Measurements from ENCODE around the gene RHOD. TPM values are rescaled to one million over a fixed set of nuclear protein-coding genes. Genes with fewer than 3 reads are reported as not detected.

RHOD gene
- total and polyA plus RNA-seq, 3 experiments from 2014 or later = 1.1 to 1.9 (median 1.7) TPM

DNA sequence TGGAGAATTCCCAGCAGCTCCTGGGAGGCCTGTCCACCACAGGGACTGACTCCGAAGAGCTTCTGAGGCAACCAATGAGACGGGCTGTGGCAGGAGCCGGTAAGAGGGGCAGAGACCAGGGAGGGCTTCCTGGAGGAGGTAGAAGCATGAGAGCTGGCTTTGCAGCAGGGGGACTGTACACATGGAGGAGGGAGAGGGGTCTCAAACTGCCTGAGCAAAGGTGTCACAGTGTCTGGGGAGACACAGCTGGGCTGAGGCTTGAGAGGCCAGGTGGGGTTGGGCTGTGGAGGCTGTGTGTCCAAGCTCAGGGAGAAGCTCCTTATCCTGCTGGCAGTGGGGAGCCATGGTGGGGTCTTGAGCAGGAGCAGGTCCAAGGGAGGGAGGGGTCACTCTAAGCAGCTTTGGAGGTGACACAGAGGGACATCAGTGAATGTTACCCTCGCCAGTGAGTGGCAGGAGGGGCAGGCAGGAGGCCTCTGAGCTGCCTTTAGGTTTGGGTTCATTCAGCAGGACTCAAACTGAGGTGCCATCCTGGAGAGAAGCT is 4.6 kb upstream of the RHOD start:
- H3K27me3 ChIP-seq (ENCODE audit: insufficient read depth, low read length, poor library complexity, severe bottlenecking) = no peaks in the 10 kb centered on the region
- ChIA-PET POLR2A (no interaction called here), CTCF (no interaction called here)
- H3K27ac ChIP-seq (ENCODE audit: low read depth, low read length) = no peak overlapping the region
- H3K4me3 ChIP-seq (ENCODE audit: low read length) = no peak overlapping the region
- Mint-ChIP-seq H3K4me1 (peaks cover 7 to 12% (median 9%) of the 10 kb centered on the region in 3 donors), H3K27ac (peak overlapping the region in 1 of 8 donors; percentile 55), H3K9me3 (no peaks in the 10 kb centered on the region), H3K4me3 (no peak overlapping the region), H3K36me3 (no peaks in the 10 kb centered on the region), H3K27me3 (peaks cover 3 to 8% of the 10 kb centered on the region in 2 donors)
- no peaks in the 10 kb centered on the region for H3K9me3 ChIP-seq (ENCODE audit: low read length)
- no peaks in the 10 kb centered on the region for H3K36me3 ChIP-seq (ENCODE audit: insufficient read depth, low read length)
- H3K4me1 ChIP-seq (ENCODE audit: insufficient read depth, low read length) = peaks cover 4% of the 10 kb centered on the region
- DNase-seq = no peak

DNA sequence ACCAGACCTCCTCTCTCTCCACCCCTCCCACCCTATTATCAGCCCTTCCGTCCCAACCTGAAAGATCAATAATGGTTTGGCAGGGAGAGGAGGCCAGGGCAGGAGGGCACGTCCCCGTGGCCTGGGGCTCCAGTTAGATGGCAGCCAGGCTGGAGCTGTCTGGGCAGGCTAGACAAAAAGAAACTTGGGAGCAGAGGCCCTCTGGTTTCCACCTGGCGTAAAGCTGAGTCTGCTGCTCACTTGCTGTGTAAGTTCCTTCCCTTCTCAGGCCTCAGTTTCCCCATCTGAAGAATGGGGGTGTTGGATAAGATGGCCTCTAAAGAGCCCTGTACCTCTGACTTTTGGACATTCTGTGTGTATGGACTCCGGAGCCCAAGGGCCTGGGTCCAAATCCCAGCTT is 3.8 kb upstream of the RHOD start:
- CTCF ChIA-PET = no interaction called here
- no peak for DNase-seq
- Mint-ChIP-seq H3K9me3 (no peaks in the 10 kb centered on the region), H3K4me1 (peaks cover 7 to 12% (median 9%) of the 10 kb centered on the region in 3 donors), H3K4me3 (no peak overlapping the region), H3K27me3 (peaks cover 5 to 8% of the 10 kb centered on the region in 2 donors), H3K27ac (no peak overlapping the region), H3K36me3 (no peaks in the 10 kb centered on the region)
- POLR2A ChIA-PET = no interaction called here
- Histone ChIP-seq H3K9me3 (ENCODE audit: low read length) (no peaks in the 10 kb centered on the region), H3K27ac (ENCODE audit: low read depth, low read length) (no peak overlapping the region), H3K36me3 (ENCODE audit: insufficient read depth, low read length) (no peaks in the 10 kb centered on the region), H3K4me3 (ENCODE audit: low read length) (no peak overlapping the region), H3K4me1 (ENCODE audit: insufficient read depth, low read length) (peaks cover 4% of the 10 kb centered on the region), H3K27me3 (ENCODE audit: insufficient read depth, low read length, poor library complexity, severe bottlenecking) (no peaks in the 10 kb centered on the region)

DNA sequence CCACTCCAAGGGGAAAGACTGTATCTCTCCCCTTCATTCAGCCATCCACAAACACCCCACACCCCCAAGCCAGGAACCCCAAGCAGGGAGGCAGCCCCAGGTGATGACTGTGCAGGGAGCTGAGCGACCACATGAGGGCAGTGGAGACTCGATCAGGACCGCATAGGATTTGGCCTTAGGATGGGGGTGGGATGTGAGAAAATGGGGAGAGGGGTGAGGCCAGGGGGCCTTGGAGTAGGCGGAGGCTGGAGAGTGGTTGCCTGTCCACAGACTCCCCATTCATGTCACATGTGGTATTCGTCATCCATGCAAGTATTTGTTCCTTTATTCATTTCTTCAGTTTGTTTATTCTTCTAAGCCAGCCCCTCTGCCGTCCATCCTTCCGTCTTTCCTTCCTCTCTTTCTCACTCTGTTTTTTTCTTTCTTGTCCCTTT is 2.7 kb upstream of the RHOD start:
- Mint-ChIP-seq H3K27me3 (peaks cover 5 to 8% of the 10 kb centered on the region in 2 donors), H3K36me3 (no peaks in the 10 kb centered on the region), H3K9me3 (no peaks in the 10 kb centered on the region), H3K4me1 (peaks cover 7 to 12% (median 9%) of the 10 kb centered on the region in 3 donors), H3K27ac (no peak overlapping the region), H3K4me3 (no peak overlapping the region)
- H3K4me1 ChIP-seq (ENCODE audit: insufficient read depth, low read length) = peaks cover 4% of the 10 kb centered on the region
- no peaks in the 10 kb centered on the region for H3K36me3 ChIP-seq (ENCODE audit: insufficient read depth, low read length)
- DNase-seq = peak in 1 of 5 donors; percentile 11
- H3K27me3 ChIP-seq (ENCODE audit: insufficient read depth, low read length, poor library complexity, severe bottlenecking) = no peaks in the 10 kb centered on the region
- ChIA-PET CTCF (interaction anchor here (0.7 kb wide), 1 partner anchor 20 kb away, joined by 3 read pairs; no protein-coding TSS in a partner anchor), POLR2A (no interaction called here)
- H3K27ac ChIP-seq (ENCODE audit: low read depth, low read length) = no peak overlapping the region
- H3K9me3 ChIP-seq (ENCODE audit: low read length) = no peaks in the 10 kb centered on the region
- no peak overlapping the region for H3K4me3 ChIP-seq (ENCODE audit: low read length)

DNA sequence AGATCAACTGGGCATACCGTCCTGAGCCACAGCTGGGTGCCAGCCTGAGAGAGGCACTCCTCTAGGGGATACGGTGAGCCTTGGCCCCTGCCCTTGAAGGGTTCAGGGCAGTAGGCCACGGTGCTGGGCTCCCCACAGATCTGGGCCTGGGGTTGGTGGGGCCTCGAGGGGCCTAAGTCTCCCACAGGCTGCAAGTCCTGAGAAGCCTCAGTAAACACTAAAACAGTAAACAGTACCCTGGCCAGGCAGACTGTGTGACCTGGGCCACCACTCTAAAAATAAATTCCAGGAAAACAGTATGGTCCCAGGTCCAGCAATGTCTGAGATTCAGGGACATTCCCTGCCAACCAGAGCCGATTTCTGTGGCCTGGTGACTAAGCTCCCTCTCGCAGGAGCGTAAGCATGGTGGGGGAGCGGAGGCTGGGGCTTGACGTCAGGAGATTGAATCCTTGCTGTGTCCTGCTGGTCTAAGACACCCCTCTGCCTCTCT is 2.3 kb upstream of the RHOD start:
- no peaks in the 10 kb centered on the region for H3K27me3 ChIP-seq (ENCODE audit: insufficient read depth, low read length, poor library complexity, severe bottlenecking)
- Mint-ChIP-seq H3K4me1 (peaks cover 7 to 12% (median 9%) of the 10 kb centered on the region in 3 donors), H3K27ac (no peak overlapping the region), H3K27me3 (peaks cover 5 to 8% of the 10 kb centered on the region in 2 donors), H3K36me3 (no peaks in the 10 kb centered on the region), H3K9me3 (no peaks in the 10 kb centered on the region), H3K4me3 (no peak overlapping the region)
- H3K27ac ChIP-seq (ENCODE audit: low read depth, low read length) = no peak overlapping the region
- H3K36me3 ChIP-seq (ENCODE audit: insufficient read depth, low read length) = no peaks in the 10 kb centered on the region
- CTCF ChIA-PET = no interaction called here
- POLR2A ChIA-PET = no interaction called here
- peaks cover 4% of the 10 kb centered on the region for H3K4me1 ChIP-seq (ENCODE audit: insufficient read depth, low read length)
- no peak for DNase-seq
- no peak overlapping the region for H3K4me3 ChIP-seq (ENCODE audit: low read length)
- no peaks in the 10 kb centered on the region for H3K9me3 ChIP-seq (ENCODE audit: low read length)

DNA sequence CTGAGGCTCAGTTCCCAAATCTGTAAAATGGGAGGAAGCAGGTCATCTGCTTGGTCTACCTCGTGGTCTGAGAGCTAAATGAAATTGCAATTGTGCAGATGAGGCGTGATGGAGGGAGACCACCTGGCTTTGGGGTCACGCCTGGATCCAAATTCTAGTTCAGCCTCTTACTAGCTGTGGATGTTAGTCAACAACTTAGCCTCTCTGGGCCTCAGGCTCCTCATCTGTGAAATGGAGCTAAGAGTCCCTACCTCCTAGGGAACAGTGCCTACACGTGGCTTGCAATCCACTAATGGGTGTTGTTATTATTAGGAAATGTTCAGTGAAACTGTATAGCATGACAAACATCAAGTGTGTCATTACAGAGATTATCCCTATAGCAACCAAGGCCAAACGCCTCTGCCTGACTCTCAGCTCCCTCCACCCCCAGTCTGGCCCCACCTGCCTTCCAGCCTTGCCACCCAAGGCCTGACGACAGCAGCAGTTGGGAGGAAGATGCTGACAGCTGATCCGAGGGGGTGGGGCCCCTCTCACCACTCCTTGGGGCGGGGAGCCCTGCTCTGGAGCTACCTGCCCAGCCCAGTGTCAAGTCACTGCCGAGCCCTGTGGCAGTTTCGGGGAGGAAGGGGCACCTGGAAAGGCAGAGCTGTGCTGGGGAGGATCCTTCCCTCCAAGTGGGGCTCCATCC is 1.7 kb upstream of the RHOD start:
- no peak overlapping the region for H3K4me3 Mint-ChIP-seq

DNA sequence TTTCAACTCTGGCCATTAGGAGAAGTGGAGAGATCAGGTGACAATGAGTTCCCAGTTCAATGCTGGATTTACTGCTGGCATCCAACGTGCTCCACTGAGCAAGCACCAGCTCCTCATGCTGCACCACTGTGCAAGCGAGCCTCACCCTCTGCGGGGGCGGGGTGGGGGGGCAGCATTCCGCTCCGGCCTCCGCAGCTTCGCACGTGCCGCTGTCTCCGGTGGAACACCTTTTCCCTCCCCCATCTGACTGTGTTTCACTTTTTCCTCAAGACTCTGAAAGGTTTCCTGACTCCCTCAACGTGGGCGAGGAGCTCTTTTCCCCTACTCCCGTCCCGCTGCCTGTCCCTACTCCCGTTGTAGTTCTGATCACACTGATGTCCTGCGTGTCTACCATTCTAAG is 835 bp upstream of the RHOD start:
- no peaks in the 10 kb centered on the region for H3K36me3 ChIP-seq (ENCODE audit: insufficient read depth, low read length)
- H3K27ac ChIP-seq (ENCODE audit: low read depth, low read length) = no peak overlapping the region
- peak overlapping the region in 1 of 8 donors; percentile 42 for H3K27ac Mint-ChIP-seq
- peak overlapping the region in 5 of 7 donors; percentile 7 to 68 (median 61) for H3K4me3 Mint-ChIP-seq
- H3K9me3 ChIP-seq (ENCODE audit: low read length) = no peaks in the 10 kb centered on the region
- peaks cover 7 to 12% (median 9%) of the 10 kb centered on the region in 3 donors for H3K4me1 Mint-ChIP-seq
- DNase-seq = no peak
- ChIA-PET POLR2A (no interaction called here), CTCF (no interaction called here)
- H3K27me3 ChIP-seq (ENCODE audit: insufficient read depth, low read length, poor library complexity, severe bottlenecking) = no peaks in the 10 kb centered on the region
- H3K4me3 ChIP-seq (ENCODE audit: low read length) = no peak overlapping the region
- peaks cover 4% of the 10 kb centered on the region for H3K4me1 ChIP-seq (ENCODE audit: insufficient read depth, low read length)
- no peaks in the 10 kb centered on the region for H3K36me3 Mint-ChIP-seq
- no peaks in the 10 kb centered on the region for H3K9me3 Mint-ChIP-seq
- H3K27me3 Mint-ChIP-seq = peaks cover 5 to 8% of the 10 kb centered on the region in 2 donors

More for the DNA sequence above, 1.7 kb upstream of the RHOD start:
- ChIA-PET CTCF (no interaction called here), POLR2A (no interaction called here)
- H3K9me3 ChIP-seq (ENCODE audit: low read length) = no peaks in the 10 kb centered on the region
- H3K4me1 ChIP-seq (ENCODE audit: insufficient read depth, low read length) = peaks cover 4% of the 10 kb centered on the region
- Mint-ChIP-seq H3K9me3 (no peaks in the 10 kb centered on the region), H3K27ac (no peak overlapping the region), H3K4me1 (peaks cover 7 to 12% (median 9%) of the 10 kb centered on the region in 3 donors), H3K36me3 (no peaks in the 10 kb centered on the region), H3K27me3 (peaks cover 5 to 8% of the 10 kb centered on the region in 2 donors)
- no peak overlapping the region for H3K27ac ChIP-seq (ENCODE audit: low read depth, low read length)
- H3K36me3 ChIP-seq (ENCODE audit: insufficient read depth, low read length) = no peaks in the 10 kb centered on the region
- H3K27me3 ChIP-seq (ENCODE audit: insufficient read depth, low read length, poor library complexity, severe bottlenecking) = no peaks in the 10 kb centered on the region
- no peak for DNase-seq
- H3K4me3 ChIP-seq (ENCODE audit: low read length) = no peak overlapping the region

DNA sequence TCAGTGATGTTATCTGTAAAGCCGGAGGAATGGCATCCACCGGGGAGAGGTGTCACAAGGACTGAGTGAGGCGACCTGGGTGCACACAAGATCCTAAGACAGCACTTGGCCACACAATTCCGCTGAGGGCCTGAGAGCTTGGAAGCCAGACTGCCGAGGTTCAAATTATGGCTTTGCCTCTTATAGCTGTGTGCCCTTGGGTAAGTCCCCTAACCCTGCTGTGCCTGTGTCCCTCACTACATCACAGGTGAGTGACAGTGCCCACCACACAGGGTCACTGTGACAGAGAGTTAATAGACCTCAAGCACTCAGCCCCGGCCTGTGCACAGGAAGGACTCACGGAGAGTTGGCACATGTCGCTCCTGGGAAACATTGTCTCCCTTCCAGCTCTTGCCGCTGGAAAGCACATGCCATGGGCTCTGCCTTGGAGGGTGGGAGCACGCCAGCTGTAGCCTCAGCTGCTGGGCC is 592 bp downstream of the RHOD start:
- CTCF ChIA-PET = no interaction called here
- H3K27me3 ChIP-seq (ENCODE audit: insufficient read depth, low read length, poor library complexity, severe bottlenecking) = no peaks in the 10 kb centered on the region

DNA sequence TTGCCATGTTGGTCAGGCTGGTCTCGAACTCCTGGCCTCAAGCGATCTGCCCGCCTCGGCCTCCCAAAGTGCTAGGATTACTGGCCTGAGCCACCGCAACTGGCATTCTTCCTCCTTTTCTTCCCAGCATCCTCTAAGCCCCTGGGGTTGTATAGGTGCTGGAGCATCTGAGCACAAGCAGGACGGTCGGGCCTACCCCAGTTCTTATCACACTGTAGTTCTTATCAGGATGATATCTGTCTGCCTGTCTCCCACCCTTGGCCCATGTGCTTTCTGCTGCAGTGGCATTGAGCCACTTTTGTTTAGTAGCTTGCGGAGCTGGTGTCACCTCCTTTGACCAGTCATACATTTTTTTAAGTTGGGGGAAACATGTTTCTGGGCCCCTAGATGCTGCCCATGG is 1.9 kb downstream of the RHOD start:
- Mint-ChIP-seq H3K9me3 (no peaks in the 10 kb centered on the region), H3K4me1 (peaks cover 7 to 12% (median 9%) of the 10 kb centered on the region in 3 donors), H3K27me3 (peaks cover 3 to 5% of the 10 kb centered on the region in 2 donors), H3K27ac (no peak overlapping the region), H3K36me3 (no peaks in the 10 kb centered on the region), H3K4me3 (peak overlapping the region in 2 of 7 donors; percentile 2 to 30)
- Histone ChIP-seq H3K4me1 (ENCODE audit: insufficient read depth, low read length) (peaks cover 4% of the 10 kb centered on the region), H3K27me3 (ENCODE audit: insufficient read depth, low read length, poor library complexity, severe bottlenecking) (no peaks in the 10 kb centered on the region), H3K36me3 (ENCODE audit: insufficient read depth, low read length) (no peaks in the 10 kb centered on the region), H3K9me3 (ENCODE audit: low read length) (no peaks in the 10 kb centered on the region), H3K4me3 (ENCODE audit: low read length) (no peak overlapping the region), H3K27ac (ENCODE audit: low read depth, low read length) (no peak overlapping the region)
- ChIA-PET CTCF (interaction anchor here (1.6 kb wide), 1 partner anchor 15 kb away, joined by 4 read pairs; no protein-coding TSS in a partner anchor), POLR2A (no interaction called here)
- DNase-seq = no peak

More for the DNA sequence above, 592 bp downstream of the RHOD start:
- Mint-ChIP-seq H3K36me3 (no peaks in the 10 kb centered on the region), H3K27me3 (peaks cover 5 to 8% of the 10 kb centered on the region in 2 donors), H3K27ac (no peak overlapping the region), H3K4me1 (peaks cover 7 to 12% (median 9%) of the 10 kb centered on the region in 3 donors), H3K4me3 (peak overlapping the region in 6 of 7 donors; percentile 18 to 63 (median 54)), H3K9me3 (no peaks in the 10 kb centered on the region)
- DNase-seq = no peak
- Histone ChIP-seq H3K27ac (ENCODE audit: low read depth, low read length) (no peak overlapping the region), H3K4me3 (ENCODE audit: low read length) (no peak overlapping the region), H3K4me1 (ENCODE audit: insufficient read depth, low read length) (peaks cover 4% of the 10 kb centered on the region), H3K9me3 (ENCODE audit: low read length) (no peaks in the 10 kb centered on the region), H3K36me3 (ENCODE audit: insufficient read depth, low read length) (no peaks in the 10 kb centered on the region)
- POLR2A ChIA-PET = interaction anchor here (0.6 kb wide), 1 partner anchor 539 kb away, joined by 3 read pairs; no protein-coding TSS in a partner anchor

All from CD8-positive, alpha-beta memory T cell (primary cell).